Muscle of leg (tissue), 11 donors: Measurements from ENCODE around the gene USE1. TPM values are rescaled to one million over a fixed set of nuclear protein-coding genes. Genes with fewer than 3 reads are reported as not detected.
A peak's percentile ranks its signal among the peaks of the same experiment; 100 is the strongest.

ENCODE experiments used
- DNase-seq: peaks from one replicate; pipeline ENCODE4 v3.0.0; 2013
- H3K27ac ChIP-seq: one replicate; pipeline ENCODE4 v1.5.1; 2013; ENCODE audit warnings: mild to moderate bottlenecking, low read length, control low read depth
- H3K27me3 ChIP-seq: one replicate; pipeline ENCODE4 v1.6.1; 2013; ENCODE audit warnings: low read length; ENCODE audit not compliant: control insufficient read depth, insufficient read depth
- H3K36me3 ChIP-seq: one replicate; pipeline ENCODE4 v1.6.1; 2013; ENCODE audit warnings: low read length; ENCODE audit not compliant: control insufficient read depth, insufficient read depth
- H3K4me1 ChIP-seq: one replicate; pipeline ENCODE4 v1.6.1; 2013; ENCODE audit warnings: low read length; ENCODE audit not compliant: control insufficient read depth, insufficient read depth
- H3K4me3 ChIP-seq: one replicate; pipeline ENCODE4 v1.5.1; 2013; ENCODE audit warnings: low read length, control low read depth
- H3K9me3 ChIP-seq: replicated peaks from 2 replicates; pipeline ENCODE4 v1.6.1; 2013; ENCODE audit warnings: low read depth, low read length; ENCODE audit not compliant: control insufficient read depth
- WGBS: methylation state at CpG from one replicate; pipeline ENCODE4 v1.1.5; 2013; ENCODE audit warnings: missing lambda C conversion rate; ENCODE audit not compliant: insufficient coverage; 5-methylcytosine and 5-hydroxymethylcytosine counted together
- polyA plus RNA-seq, 8 donors: library from polyadenylated mRNA; unstranded; fragments of 120-200 nt; gene quantifications; one replicate each; pipeline versions ENCODE4 v1.2.1 to v1.2.3, GENCODE V29; 2013; ENCODE audit warnings: inconsistent platforms in 1 of 8, low replicate concordance in 1 of 8; ENCODE audit not compliant: insufficient read length in 8 of 8, insufficient read depth in 1 of 8
- total RNA-seq: library from RNA; stranded (reverse); fragments of 120-200 nt; gene quantifications from one replicate; pipeline ENCODE4 v1.2.4, GENCODE V29; 2013

Gene USE1
- total and polyA plus RNA-seq, 9 donors: 21.0 to 36.0 (median 28.7) TPM

DNA sequence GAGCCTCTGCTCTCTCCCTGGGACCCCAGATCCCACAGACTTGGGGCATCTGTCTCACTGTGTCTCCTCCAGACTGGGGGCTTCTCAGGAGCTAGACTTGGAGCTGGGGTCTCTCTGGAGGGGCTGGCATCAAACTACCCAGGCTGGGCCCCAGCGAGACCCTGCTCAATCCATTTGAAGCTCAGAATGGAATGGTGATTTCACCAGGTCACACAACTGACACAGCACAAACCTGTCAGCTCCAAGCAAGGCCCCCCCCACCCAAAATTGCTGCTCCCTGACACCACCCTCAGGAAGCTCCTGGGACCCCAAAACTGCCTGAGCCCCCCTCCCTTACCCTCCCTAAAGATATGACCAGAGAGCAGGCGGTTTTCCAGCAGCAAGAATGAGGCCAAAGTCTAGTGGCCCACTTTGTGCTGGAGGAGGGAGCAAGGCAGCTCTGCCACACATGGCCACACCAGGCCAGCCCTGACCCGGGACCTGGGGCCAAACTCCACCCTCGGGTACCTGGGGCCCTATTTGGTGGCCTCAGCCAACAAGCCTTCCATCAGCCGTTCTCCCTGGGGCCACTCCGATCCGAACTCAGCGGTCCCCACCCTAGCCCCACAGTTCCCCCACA is 28.2 kb downstream of the USE1 start:
- Histone ChIP-seq H3K36me3 (peaks cover 16% of the 10 kb centered on the region), H3K4me3 (peak overlapping the region; percentile 87), H3K9me3 (no peaks in the 10 kb centered on the region), H3K27me3 (no peaks in the 10 kb centered on the region), H3K27ac (peak overlapping the region; percentile 16), H3K4me1 (peaks cover 38% of the 10 kb centered on the region)
- no peak for DNase-seq
- 35% methylated on average over 6 of the region's 8 CpGs for WGBS

DNA sequence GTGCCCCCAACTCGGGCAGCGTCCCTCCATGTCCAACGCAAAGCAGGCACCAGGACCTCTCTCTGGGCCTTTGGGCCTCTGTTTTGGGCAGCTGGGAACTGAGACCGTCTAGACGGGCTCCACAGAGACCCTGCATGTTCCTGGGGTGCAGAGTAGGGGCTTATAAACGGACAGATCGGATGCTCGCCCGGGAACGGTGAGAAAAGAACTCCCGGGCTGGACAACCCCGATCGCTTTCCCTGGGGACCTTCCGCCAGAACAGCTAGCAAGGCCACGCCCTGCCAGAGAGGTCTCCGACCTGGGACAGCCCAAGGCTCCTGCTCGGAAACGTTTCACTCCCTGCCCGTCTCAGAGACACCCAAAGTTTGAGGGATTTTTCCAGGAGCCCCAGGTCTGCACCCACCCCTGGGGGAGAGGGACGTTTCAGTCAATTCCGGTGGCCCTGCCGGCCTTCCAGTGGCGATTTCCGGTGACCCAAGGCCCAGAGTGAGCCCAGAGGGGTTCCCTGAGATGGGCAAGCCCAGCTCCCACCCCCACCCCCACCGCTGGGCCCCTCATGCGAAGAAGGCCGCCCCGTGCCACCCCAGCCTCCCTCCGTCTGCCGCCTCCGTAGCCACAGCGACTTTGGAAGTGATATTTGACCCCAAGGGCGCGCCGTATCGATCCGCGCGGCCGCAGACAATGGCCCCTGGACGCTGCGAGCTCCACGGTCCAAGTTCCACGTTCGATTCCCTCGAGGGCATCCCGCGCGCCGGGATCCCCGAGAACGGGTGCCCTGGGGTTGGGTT is 28.9 kb downstream of the USE1 start:
- H3K27ac ChIP-seq: peak overlapping the region; percentile 16
- no peaks in the 10 kb centered on the region for H3K27me3 ChIP-seq
- WGBS: 2% methylated on average over 31 of the region's 52 CpGs
- H3K9me3 ChIP-seq: no peaks in the 10 kb centered on the region
- peak overlapping the region; percentile 87 for H3K4me3 ChIP-seq
- DNase-seq: peak; percentile 62
- peaks cover 10% of the 10 kb centered on the region for H3K36me3 ChIP-seq
- H3K4me1 ChIP-seq: peaks cover 45% of the 10 kb centered on the region

DNA sequence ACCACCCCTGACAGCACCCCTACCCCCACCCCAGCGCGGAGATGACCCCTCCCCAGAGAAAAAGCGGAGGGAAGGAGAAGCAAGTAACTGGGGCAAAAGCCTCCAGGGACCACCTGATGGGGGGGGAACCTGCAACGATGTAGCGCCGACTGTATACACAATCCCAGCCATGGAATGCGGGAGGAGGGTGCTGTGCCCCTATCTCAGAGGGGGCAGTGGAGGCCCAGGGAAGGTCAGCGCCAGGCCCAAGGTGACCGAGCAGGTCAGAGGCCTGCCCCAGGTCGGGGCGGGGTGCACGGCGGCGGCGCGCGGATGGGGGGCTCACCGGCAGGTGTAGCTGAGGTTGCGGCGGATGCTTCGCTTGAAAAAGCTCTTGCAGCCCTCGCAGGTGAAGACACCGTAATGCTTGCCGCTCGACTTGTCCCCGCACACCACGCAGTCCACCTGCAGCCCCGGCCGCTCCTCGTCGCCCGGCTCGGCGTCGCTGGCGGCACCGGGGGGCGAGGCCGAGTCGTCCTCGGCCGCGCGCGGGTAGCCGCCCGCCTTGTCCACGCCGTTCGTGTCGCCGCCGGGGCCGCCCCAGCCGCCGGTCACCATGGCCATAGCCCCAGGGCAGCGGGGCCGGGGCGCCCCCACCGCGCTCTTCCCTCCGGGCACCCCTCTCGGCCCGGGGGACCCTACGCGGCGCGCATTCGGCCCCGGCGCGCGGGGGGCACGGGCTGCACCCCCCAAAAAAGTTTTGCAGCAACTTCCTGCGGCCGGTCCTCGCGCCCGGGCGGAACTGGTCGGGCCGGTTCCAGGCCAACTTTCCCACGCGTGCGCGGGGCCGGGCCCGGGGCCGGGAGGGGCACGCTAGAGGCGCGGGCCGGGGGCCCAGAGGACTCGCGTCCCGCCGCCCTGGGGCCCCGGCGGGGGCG is 29.7 kb downstream of the USE1 start:
- H3K4me1 ChIP-seq: peaks cover 47% of the 10 kb centered on the region
- H3K4me3 ChIP-seq: peak overlapping the region; percentile 87
- no peak for DNase-seq
- peaks cover 10% of the 10 kb centered on the region for H3K36me3 ChIP-seq
- WGBS: 0% methylated on average over 97 of the region's 100 CpGs
- peak overlapping the region; percentile 16 for H3K27ac ChIP-seq
- no peaks in the 10 kb centered on the region for H3K9me3 ChIP-seq
- no peaks in the 10 kb centered on the region for H3K27me3 ChIP-seq

DNA sequence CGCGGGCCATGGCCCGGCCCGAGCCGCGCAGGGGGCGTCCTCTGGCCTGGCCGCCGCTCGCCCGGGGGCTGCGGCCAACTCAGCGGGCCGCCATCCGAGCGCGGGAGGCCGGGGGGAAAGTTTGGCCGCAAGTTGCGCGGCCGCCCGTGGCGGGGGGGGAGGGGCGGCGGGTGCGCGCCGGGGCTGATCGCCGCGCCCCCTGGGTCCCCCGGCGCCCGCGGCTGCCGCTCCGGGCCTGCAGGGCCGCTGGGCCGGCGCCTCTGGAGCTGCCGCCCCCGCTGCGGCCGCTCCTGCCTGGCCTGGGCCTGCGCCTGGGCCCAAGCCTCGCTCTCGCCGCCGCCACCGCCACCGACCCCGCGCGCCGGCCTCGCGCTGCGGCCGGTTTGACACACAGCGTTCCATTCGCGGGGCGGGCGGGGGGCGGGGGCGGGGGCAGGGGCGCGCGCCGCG is 30.4 kb downstream of the USE1 start, which contains the start of gene NR2F6:
TSS of gene NR2F6 (minus strand) at position 385 of the 450 bp plus-strand sequence. CDS start 699 bp downstream, outside the sequence.
- peaks cover 47% of the 10 kb centered on the region for H3K4me1 ChIP-seq
- under 1% methylated on average over 71 of the region's 72 CpGs for WGBS
- no peaks in the 10 kb centered on the region for H3K27me3 ChIP-seq
- H3K4me3 ChIP-seq: peak within 1 kb of the TSS; percentile 87
- peaks cover 4% of the 10 kb centered on the region for H3K36me3 ChIP-seq
- peak within 1 kb of the TSS; percentile 93 for H3K27ac ChIP-seq
- no peaks in the 10 kb centered on the region for H3K9me3 ChIP-seq
- no peak for DNase-seq

DNA sequence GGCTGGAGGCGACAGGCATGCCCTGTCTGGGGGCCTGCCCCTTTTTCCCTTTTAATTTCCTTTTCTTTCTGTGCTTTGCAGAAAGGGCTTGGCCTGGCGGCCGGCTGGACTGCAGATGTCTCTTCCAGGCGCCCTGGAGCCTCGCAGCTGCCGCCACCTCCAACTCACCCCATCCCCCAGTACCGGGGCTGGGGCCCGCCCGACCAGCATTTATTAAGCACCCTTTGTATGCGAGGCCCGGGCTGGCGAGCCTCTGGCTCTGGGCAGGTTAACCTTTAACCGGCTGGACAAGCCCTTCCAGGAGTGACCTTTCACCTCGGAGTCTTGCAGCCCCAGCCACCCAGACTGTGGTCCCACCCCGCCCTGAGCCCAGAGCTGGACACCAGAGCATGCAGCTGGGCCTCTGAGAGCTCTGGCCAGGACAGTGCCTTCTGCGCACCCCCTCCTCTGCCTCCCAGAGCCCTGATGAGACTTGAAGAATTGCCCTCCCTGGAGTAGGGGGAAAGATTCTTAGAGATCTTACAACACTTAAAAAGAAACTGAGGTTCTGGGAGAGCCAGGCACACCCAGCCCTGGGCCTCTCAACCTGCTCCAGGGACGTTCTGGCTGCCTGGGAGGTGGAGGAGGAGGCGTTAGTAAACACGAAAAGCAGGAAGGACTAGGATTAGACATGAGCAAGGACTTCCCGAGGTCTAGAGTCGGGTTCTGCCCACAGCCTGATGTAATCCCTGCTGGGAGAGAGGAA is 31.7 kb downstream of the USE1 start:
- Histone ChIP-seq H3K27ac (peak overlapping the region; percentile 93), H3K4me1 (peaks cover 44% of the 10 kb centered on the region), H3K4me3 (peak overlapping the region; percentile 55), H3K36me3 (no peaks in the 10 kb centered on the region), H3K27me3 (no peaks in the 10 kb centered on the region), H3K9me3 (no peaks in the 10 kb centered on the region)
- DNase-seq: peak; percentile 89
- 9% methylated on average over 20 of the region's 21 CpGs for WGBS

DNA sequence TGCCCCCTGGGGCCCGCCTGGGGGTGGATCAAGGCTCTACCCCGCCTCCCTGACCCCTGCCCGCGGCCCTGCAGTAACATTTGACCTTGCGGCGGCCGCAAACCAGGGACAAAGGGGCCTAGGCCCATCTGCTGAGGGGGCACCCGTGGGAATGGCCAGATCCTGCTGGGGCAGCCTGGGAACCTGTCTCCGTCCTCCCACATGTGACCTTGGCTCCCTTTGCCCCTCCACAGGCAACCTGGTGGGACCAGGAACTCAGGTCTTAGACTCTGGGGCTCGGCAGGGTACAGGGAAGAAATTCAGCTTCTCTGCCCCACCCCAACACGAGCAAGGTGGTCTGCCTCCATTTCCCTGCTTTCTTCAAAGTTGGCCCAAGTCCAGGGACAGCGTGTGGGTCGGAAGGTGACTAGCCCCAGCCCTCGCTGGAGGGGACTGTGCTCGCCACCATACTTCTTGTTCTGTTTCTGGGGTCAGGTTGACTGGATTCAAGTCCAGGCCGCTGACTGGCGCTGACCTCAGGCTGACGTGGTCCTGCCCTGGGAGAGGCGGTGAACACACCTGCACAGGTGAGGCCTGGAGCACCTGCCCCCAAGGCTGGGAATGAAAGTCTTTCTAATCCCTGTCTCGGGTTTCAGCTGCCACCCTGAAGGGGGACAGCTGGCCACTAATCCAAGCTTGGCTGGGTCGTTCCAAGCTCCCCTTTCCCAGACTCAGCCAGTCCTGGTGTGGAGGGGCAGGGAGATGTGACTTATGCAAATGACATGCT is 33.0 kb downstream of the USE1 start:
- Histone ChIP-seq H3K36me3 (no peaks in the 10 kb centered on the region), H3K4me1 (peaks cover 38% of the 10 kb centered on the region), H3K4me3 (no peak overlapping the region), H3K9me3 (no peaks in the 10 kb centered on the region), H3K27ac (no peak overlapping the region), H3K27me3 (no peaks in the 10 kb centered on the region)
- no peak for DNase-seq
- WGBS: 57% methylated on average over 19 of the region's 21 CpGs

DNA sequence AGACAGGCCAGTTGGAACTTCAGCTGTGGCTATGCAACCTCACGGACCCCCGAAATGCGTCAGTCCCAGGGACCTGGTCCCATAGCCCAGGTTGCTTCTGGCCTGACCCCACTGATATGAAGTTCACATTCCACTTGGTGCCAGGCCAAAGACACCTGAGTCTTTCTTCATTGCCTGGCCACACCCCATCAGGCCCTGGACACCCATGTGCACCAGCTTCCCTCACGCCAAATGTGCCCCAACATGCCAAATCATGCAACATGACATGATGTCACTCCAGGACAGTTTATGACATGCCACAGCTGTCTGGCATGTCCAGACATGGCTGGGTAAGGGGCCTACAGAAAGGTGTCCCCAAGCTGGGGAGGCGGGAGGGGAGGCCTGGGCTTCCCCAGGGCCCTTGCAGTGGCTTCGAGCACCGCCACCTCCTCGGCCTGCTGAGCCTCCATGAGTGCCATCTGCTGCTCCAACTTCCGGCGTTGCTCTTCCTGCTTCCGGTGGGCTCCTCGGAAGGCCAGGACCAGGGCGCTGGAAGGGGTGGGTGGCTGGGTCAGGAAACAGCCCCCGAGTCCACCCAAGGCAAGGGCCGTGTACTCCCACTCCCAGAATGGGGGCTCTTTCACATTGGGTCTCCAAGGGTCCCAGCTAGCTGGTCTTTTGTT is 34.9 kb downstream of the USE1 start:
- no peak overlapping the region for H3K27ac ChIP-seq
- 87% methylated on average over 13 of the region's 15 CpGs for WGBS
- H3K36me3 ChIP-seq: no peaks in the 10 kb centered on the region

DNA sequence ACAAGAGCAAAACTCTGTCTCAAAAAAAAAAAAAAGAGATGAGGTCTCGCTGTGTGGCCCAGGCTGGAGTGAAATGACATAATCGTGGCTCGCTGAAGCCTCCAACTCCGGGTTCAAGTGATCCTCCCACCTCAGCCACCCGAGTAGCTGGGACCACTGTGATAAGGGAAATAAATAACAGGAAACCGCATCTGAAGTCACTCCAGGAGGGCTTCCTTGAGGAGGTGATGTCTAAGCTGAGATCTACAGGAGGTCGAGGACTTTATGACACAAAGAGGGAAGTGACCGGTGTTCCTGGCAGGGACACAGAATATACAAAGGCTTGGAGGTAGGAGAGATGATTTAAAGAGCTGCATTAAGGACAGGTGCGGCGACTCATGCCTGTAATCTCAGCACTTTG is 39.5 kb downstream of the USE1 start:
- Histone ChIP-seq H3K4me1 (no peaks in the 10 kb centered on the region), H3K27ac (no peak overlapping the region), H3K4me3 (no peak overlapping the region), H3K9me3 (peaks cover 8% of the 10 kb centered on the region), H3K36me3 (no peaks in the 10 kb centered on the region), H3K27me3 (peaks cover 6% of the 10 kb centered on the region)
- no peak for DNase-seq
- 89% methylated on average over 8 of the region's 10 CpGs for WGBS

More for the DNA sequence above, 34.9 kb downstream of the USE1 start:
- peaks cover 31% of the 10 kb centered on the region for H3K4me1 ChIP-seq
- no peaks in the 10 kb centered on the region for H3K27me3 ChIP-seq
- H3K9me3 ChIP-seq: no peaks in the 10 kb centered on the region
- H3K4me3 ChIP-seq: no peak overlapping the region
- no peak for DNase-seq
